Stimulated activated CD4-positive, alpha-beta T cell treated with anti-CD3 and anti-CD28 coated beads, Interleukin-2, amount 100 ng/mL, for 4 hours (primary cell): ENCODE data around the gene SMIM5.

Source experiments
- DNase-seq: peaks from one replicate; pipeline ENCODE4 v3.0.0-alpha.2; 2020; ENCODE audit warnings: low read depth

The SMIM5 gene

GRCh38 chr17:75640556-75641119 lies 7.4 kb downstream of the SMIM5 start:
- no peak for DNase-seq

GRCh38 chr17:75641343-75641742 lies 8.1 kb downstream of the SMIM5 start:
- DNase-seq, result no peak

DNA sequence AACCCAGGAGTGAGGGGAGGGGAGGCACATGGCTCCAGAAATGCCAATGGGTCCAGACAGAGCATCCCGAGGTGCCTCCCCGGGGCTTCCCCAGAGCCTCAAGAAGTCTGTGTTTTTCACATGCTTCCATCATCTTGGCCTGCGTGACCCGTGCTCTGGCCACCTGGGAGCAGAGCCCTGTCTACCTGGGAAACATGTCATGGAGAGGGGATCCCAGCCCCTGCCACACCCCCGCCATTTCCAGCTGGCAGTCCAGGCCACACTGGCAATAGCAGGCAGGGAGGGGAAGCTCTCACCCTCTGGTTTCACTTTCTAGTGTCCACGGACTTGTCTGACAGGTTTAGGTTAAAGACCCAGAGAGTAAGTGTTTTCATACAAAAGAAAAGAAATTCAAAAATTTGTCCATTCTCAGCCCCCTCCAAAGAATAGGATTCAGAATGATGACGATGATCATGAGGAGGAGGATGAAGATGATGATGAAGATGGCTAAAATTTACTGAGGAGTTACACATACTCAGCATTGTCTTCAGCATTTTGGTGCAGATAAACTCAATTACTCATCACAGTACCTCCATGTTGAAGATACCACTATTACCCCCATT lies 9.0 kb downstream of the SMIM5 start:
- no peak for DNase-seq

GRCh38 chr17:75642784-75643642 lies 9.8 kb downstream of the SMIM5 start:
- DNase-seq, result no peak

- no peak for DNase-seq
Measured at GRCh38 chr17:75643643-75644017, 10.4 kb downstream of the SMIM5 start.

GRCh38 chr17:75645501-75645888 lies 12.3 kb downstream of the SMIM5 start:
- DNase-seq, result no peak

GRCh38 chr17:75645889-75646637 lies 12.8 kb downstream of the SMIM5 start:
- DNase-seq, result no peak

DNA sequence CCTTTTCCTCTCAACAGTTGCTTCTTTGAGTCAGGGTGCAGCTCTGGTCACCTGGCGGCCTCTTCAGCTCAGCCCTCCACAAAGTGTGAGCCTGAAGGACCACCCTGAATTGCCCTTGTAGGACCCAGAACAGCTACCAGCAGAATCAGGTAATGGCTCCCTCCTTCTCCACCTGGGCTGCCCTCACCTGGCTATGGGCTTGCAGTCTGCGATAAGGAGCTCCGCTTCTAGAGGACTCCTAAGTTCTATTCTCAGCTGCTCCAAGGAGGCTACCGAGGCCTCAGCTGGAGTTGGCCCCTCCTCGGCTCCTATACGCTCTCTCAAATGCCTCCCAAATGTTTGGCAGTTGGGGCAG lies 13.4 kb downstream of the SMIM5 start:
- DNase-seq, result no peak

- DNase-seq, result no peak
Measured at GRCh38 chr17:75647061-75647460, 13.8 kb downstream of the SMIM5 start.

DNA sequence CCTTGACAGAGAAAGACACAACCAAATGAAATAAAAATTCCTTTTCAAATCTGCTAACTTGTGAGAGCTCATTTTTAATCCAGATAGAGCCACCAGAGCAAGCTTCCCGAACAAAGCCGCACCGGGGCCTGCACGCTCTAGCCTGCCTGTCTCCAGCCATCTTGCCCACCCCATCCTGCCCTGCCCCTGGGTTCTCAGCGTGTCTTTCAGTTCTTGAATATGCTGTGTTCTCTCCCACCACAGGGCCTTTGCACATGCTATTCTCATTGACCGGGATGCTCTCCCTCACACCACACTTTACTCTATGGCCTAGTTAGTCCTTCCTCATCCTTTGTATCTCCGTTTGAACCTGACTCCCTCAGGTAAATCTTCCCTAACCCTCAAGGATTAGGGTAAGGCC lies 14.7 kb downstream of the SMIM5 start:
- no peak for DNase-seq

GRCh38 chr17:75649687-75650086 lies 16.5 kb downstream of the SMIM5 start:
- no peak for DNase-seq

- no peak for DNase-seq
Measured at GRCh38 chr17:75650874-75651273, 17.6 kb downstream of the SMIM5 start.

- no peak for DNase-seq
Measured at GRCh38 chr17:75652341-75652740, 19.1 kb downstream of the SMIM5 start.

GRCh38 chr17:75652934-75653549 lies 19.8 kb downstream of the SMIM5 start:
- no peak for DNase-seq

GRCh38 chr17:75654176-75654575 lies 20.9 kb downstream of the SMIM5 start:
- DNase-seq, result no peak

DNA sequence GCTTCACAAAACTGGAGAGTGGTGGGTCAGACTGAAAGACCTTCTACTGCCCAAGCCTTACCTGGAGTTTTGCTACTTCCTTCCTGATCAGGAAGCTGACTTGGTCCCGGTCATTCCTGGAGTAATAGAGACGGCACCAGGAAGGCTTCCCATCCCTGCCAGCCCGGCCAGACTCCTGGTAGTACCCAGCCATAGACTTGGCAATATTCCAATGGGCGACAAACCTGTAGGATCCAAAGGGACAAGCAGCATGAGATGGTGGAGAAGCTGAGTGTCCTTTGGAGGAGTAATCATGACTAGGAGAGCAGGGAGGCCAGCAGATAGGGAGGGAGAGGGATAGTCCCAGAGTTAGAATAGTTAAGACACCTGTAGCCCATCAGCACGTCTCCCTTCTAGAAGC lies 25.0 kb downstream of the SMIM5 start:
- no peak for DNase-seq

- DNase-seq, result no peak
Measured at GRCh38 chr17:75661531-75661930, 28.3 kb downstream of the SMIM5 start.

DNA sequence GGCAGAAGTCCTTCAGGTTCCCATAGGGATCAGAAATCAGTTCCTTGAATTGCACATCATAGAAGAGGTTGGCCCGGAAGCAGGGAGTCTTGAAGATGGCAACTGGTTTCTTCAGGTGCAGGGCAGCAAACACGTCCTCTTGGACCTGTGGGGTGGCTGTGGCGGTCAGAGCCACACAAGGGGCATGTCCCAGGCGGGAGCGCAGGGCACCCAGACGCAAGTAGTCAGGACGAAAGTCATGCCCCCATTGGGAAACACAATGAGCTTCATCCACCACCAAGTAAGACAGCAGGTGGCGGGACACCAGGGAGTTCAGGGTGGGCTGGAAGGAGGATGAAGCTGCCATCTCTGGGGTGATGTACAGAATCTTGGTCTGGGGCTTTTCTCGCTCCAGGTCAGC lies 29.3 kb downstream of the SMIM5 start:
- no peak for DNase-seq

DNA sequence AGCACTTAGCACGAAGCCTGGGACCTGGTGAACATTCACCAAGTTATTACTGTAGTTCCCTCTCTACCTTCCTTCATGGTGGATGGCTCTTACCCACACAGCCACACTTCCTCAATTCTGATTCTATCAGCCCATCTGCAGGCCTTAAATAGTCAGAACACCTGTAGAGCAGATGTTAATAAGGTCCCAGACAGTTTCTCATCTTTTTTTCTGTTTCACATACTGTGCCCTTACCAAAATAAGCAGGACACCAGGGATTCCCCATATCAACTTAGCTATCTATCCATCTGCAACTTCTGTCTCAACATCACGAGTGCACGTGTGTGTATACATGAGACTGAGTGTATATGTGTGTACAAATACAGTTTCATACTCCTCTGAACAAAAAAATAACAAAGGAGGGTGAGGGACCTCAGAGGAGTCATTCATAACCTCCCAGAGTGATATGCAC lies 30.9 kb downstream of the SMIM5 start:
- DNase-seq, result no peak

DNA sequence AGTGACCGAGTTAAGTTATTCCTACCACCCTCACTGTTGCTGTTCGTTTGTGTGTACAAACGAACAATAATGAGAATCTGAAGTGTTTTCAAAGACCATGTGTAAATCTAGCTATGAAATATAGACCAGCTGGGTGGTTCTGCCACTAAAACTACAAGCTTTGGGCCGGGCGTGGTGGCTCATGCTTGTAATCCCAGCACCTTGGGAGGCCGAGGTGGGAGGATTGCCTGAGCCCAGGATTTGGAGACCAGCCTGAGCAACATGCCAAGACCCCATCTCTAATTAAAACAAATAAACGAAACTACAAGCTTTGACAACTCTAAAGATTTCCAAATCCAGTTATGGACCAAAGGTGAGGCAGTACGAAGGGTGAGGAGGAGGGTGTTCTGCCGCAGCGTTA lies 32.7 kb downstream of the SMIM5 start:
- DNase-seq, result no peak

DNA sequence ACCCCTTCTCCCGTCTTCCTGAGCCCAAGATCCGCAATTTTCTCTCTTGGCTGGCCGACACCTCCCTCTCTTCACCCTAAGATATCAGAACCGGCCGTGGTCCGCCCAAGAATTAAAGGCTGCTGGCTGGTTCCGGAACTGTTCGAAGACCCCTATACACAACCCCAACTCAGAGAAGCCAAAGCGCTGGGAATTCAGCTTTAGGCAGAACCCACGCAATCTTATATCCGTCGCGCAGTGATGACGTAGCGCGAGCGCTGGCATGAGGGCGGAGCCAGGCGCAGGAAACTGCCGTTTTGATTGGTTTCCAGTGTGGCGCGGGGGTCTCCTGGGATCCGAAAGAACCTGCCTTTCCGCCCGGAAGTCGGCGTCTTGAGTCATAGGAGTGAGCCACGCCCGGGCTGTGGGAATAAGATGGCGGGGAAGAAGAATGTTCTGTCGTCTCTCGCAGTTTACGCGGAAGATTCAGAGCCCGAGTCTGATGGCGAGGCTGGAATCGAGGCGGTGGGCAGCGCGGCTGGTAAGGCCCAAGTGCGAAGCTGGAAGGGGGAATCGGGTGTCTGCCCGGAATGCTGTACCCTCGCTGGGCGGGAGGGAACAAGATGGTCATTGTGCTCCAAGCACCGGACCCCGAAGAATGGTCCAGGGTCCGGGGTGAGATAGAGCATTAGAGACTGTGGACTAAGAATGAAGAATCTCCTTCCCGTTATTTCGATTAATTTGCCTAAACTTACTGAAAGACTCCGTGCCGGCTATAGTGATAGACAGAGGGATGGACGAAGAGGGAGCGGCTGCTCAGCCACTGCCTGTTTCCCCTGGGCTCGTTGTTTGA lies 33.9 kb downstream of the SMIM5 start, which contains the start of the genes RECQL5 and SAP30BP:
Gene RECQL5, minus strand, starts transcription at position 196 of the 832 bp plus-strand sequence. CDS start 597 bp downstream, outside the sequence.
Gene SAP30BP, plus strand, starts transcription at position 380 of the 832 bp plus-strand sequence. Its CDS starts 35 bp downstream, at position 415.
- peak; percentile 96 for DNase-seq
